IMR-90 (cell line): ENCODE data around the gene ITGA4.
A peak's percentile ranks its signal among the peaks of the same experiment; 100 is the strongest.

Source experiments
- BHLHE40 ChIP-seq: fragments of 150-350 bp; IDR thresholded peaks from 2 replicates; pipeline ENCODE4 v1.6.1; 2016; ENCODE audit warnings: mild to moderate bottlenecking, low read depth, low read length
- CHD1 ChIP-seq: IDR thresholded peaks from 2 replicates; pipeline ENCODE4 v1.6.1; 2012; ENCODE audit warnings: low read depth, low read length, improper control_type of control experiment
- FOS ChIP-seq: fragments of 150-350 bp; IDR thresholded peaks from 2 replicates; pipeline ENCODE4 v1.6.1; 2016; ENCODE audit warnings: low read depth, low read length
- MAZ ChIP-seq: IDR thresholded peaks from 2 replicates; pipeline ENCODE4 v1.6.1; 2012; ENCODE audit warnings: low read depth, mild to moderate bottlenecking, low read length, improper control_type of control experiment, moderate library complexity, borderline replicate concordance
- POLR2A ChIP-seq: IDR thresholded peaks from 2 replicates; pipeline ENCODE4 v1.6.1; 2012; ENCODE audit warnings: mild to moderate bottlenecking, low read depth, low read length
- RFX5 ChIP-seq: IDR thresholded peaks from 2 replicates; pipeline ENCODE4 v1.8.0; 2012; ENCODE audit warnings: low read depth, mild to moderate bottlenecking, low read length, moderate library complexity
- TF ChIP-seq, protein P1 (sequence below): fragments of 150-350 bp; IDR thresholded peaks from 2 replicates; pipeline ENCODE4 v1.6.1; 2016; ENCODE audit warnings: low read depth, mild to moderate bottlenecking, low read length, moderate library complexity, borderline replicate concordance
- TF ChIP-seq, protein P2 (sequence below): fragments of 150-350 bp; IDR thresholded peaks from 2 replicates; pipeline ENCODE4 v1.6.1; 2017; ENCODE audit warnings: mild to moderate bottlenecking, antibody characterized with exemption, low read length, low read depth
- TF ChIP-seq, protein P3 (sequence below): conservative IDR thresholded peaks from 2 replicates; pipeline ENCODE4 v1.5.1; 2012; ENCODE audit warnings: mild to moderate bottlenecking, low read depth, low read length, improper control_type of control experiment

DNA sequence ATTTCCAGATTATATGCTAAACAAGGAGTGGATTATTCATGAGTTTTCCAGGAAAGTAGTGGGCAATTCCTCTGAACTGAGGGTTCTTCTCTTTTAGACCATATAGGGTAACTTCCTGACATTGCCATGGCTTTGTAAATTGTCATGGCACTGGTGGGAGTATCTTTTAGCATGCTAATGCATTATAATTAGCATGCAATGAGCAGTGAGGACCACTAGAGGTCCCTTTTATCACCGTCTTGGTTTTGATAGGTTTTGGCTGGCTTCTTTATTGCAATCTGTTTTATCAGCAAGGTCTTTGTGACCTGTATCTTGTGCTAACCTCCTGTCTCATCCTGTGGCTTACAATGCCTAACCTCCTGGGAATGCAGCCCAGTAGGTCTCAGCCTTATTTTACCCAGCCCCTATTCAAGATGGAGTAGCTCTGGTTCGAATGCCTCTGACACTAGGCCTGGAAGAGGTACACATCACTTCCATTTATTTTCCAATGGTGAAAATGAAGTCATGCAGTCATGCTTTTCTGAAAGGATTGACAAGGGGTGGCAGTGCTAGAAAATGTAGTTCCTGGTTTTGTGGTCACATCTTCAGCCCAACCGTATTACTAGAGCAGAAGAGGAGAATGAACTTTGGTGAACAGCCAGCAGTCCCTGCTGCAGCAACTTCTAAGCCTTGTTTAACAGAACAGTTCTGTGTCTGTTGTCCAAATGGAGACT, 26.6 kb upstream of the ITGA4 start:
- TF ChIP-seq, protein P1, sequence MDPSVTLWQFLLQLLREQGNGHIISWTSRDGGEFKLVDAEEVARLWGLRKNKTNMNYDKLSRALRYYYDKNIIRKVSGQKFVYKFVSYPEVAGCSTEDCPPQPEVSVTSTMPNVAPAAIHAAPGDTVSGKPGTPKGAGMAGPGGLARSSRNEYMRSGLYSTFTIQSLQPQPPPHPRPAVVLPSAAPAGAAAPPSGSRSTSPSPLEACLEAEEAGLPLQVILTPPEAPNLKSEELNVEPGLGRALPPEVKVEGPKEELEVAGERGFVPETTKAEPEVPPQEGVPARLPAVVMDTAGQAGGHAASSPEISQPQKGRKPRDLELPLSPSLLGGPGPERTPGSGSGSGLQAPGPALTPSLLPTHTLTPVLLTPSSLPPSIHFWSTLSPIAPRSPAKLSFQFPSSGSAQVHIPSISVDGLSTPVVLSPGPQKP: no peak
- TF ChIP-seq, protein P2, sequence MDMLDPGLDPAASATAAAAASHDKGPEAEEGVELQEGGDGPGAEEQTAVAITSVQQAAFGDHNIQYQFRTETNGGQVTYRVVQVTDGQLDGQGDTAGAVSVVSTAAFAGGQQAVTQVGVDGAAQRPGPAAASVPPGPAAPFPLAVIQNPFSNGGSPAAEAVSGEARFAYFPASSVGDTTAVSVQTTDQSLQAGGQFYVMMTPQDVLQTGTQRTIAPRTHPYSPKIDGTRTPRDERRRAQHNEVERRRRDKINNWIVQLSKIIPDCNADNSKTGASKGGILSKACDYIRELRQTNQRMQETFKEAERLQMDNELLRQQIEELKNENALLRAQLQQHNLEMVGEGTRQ: no peak
- TF ChIP-seq, protein P3, sequence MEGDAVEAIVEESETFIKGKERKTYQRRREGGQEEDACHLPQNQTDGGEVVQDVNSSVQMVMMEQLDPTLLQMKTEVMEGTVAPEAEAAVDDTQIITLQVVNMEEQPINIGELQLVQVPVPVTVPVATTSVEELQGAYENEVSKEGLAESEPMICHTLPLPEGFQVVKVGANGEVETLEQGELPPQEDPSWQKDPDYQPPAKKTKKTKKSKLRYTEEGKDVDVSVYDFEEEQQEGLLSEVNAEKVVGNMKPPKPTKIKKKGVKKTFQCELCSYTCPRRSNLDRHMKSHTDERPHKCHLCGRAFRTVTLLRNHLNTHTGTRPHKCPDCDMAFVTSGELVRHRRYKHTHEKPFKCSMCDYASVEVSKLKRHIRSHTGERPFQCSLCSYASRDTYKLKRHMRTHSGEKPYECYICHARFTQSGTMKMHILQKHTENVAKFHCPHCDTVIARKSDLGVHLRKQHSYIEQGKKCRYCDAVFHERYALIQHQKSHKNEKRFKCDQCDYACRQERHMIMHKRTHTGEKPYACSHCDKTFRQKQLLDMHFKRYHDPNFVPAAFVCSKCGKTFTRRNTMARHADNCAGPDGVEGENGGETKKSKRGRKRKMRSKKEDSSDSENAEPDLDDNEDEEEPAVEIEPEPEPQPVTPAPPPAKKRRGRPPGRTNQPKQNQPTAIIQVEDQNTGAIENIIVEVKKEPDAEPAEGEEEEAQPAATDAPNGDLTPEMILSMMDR: peak; percentile 40
- TF ChIP-seq BHLHE40 (no peak), POLR2A (no peak), FOS (no peak), MAZ (no peak), RFX5 (no peak), CHD1 (no peak)
